PC-3 (cell line): ENCODE results near the gene KNCN. TPM values are rescaled to one million over a fixed set of nuclear protein-coding genes. Genes with fewer than 3 reads are reported as not detected.

Experiments
- ATAC-seq: fragments of 200-7000 bp; cut with Tn5 transposase; 2 replicates; pipeline ENCODE4 v1.9.1; 2020; ENCODE audit warnings: mild to moderate bottlenecking, moderate library complexity
- BruUV-seq: library from RNA; stranded (reverse); fragments of 400-500 nt; replicated peaks from 2 replicates; lab custom pipeline; 2021; lab: Mats Ljungman, UMichigan
- CTCF ChIA-PET: fragments of 300-600 bp; sonication (Branson Sonifier 250); formaldehyde crosslinking; loops from one replicate; lab custom pipeline; 2022; ENCODE audit warnings: antibody characterized with exemption; lab: Charles Lee
- POLR2A ChIA-PET: fragments of 300-600 bp; sonication (Branson Sonifier 250); formaldehyde crosslinking; loops from one replicate; lab custom pipeline; 2022; ENCODE audit warnings: antibody characterized with exemption; ENCODE audit not compliant: unreplicated experiment; lab: Charles Lee
- DNase-seq: peaks from one replicate; pipeline ENCODE4 v3.0.0-alpha.2; 2015
- H2AFZ ChIP-seq: fragments of 300-600 bp; sonication (generic); 2 replicates; pipeline ENCODE4 v1.6.0; 2016; ENCODE audit warnings: antibody characterized with exemption, low read length
- H3F3A ChIP-seq: fragments of 300-600 bp; sonication (generic); one replicate; pipeline ENCODE4 v1.6.0; 2017; ENCODE audit warnings: antibody characterized with exemption, low read length, control low read depth, mild to moderate bottlenecking; ENCODE audit not compliant: unreplicated experiment
- H3K27ac ChIP-seq: fragments of 300-600 bp; sonication (generic); 2 replicates; pipeline ENCODE4 v1.5.1; 2016; ENCODE audit warnings: mild to moderate bottlenecking, low read length
- H3K27me3 ChIP-seq: fragments of 300-600 bp; sonication (generic); 2 replicates; pipeline ENCODE4 v1.6.1; 2016; ENCODE audit warnings: low read length, mixed read lengths
- H3K36me3 ChIP-seq: fragments of 300-600 bp; sonication (generic); 2 replicates; pipeline ENCODE4 v1.6.1; 2016; ENCODE audit warnings: low read depth, mixed run types, low read length, mixed read lengths
- H3K4me1 ChIP-seq: fragments of 300-600 bp; sonication (generic); 2 replicates; pipeline ENCODE4 v1.5.1; 2016; ENCODE audit warnings: low read length; ENCODE audit not compliant: insufficient read depth
- H3K4me2 ChIP-seq: fragments of 300-600 bp; sonication (generic); 2 replicates; pipeline ENCODE4 v1.6.0; 2016; ENCODE audit warnings: low read length
- H3K4me3 ChIP-seq: fragments of 300-600 bp; sonication (generic); 2 replicates; pipeline ENCODE4 v1.5.1; 2016; ENCODE audit warnings: mild to moderate bottlenecking, low read length, mixed read lengths
- H3K79me2 ChIP-seq: fragments of 300-600 bp; sonication (generic); 2 replicates; pipeline ENCODE4 v1.6.1; 2017; ENCODE audit warnings: low read length, mixed read lengths
- H3K9ac ChIP-seq: fragments of 300-600 bp; sonication (generic); 2 replicates; pipeline ENCODE4 v1.6.0; 2016; ENCODE audit warnings: mild to moderate bottlenecking, low read length
- H3K9me2 ChIP-seq: fragments of 300-600 bp; sonication (generic); replicated peaks from 2 replicates; pipeline ENCODE4 v1.6.1; 2016; ENCODE audit warnings: mixed run types, low read length, mixed read lengths
- H3K9me3 ChIP-seq: fragments of 300-600 bp; sonication (generic); 2 replicates; pipeline ENCODE4 v1.6.1; 2016; ENCODE audit warnings: low read length, mixed read lengths
- H4K20me1 ChIP-seq: fragments of 300-600 bp; sonication (generic); 2 replicates; pipeline ENCODE4 v1.6.1; 2016; ENCODE audit warnings: low read length, mixed read lengths
- CTCF ChIP-seq: fragments of 300-600 bp; sonication (generic); conservative IDR thresholded peaks from 2 replicates; pipeline ENCODE4 v1.5.1; 2017; ENCODE audit warnings: antibody characterized with exemption, low read depth, mild to moderate bottlenecking, low read length
- EZH2 ChIP-seq: fragments of 300-600 bp; sonication (generic); IDR thresholded peaks from one replicate; pipeline ENCODE4 v1.6.1; 2017; ENCODE audit warnings: antibody characterized with exemption, mild to moderate bottlenecking, low read length; ENCODE audit not compliant: unreplicated experiment
- EZH2phosphoT487 ChIP-seq: fragments of 300-600 bp; sonication (generic); IDR thresholded peaks from 2 replicates; pipeline ENCODE4 v1.6.1; 2018; ENCODE audit warnings: mild to moderate bottlenecking, antibody characterized with exemption, low read length, borderline replicate concordance
- intact Hi-C: fragments of 100-400 bp; cut with micrococcal nuclease; formaldehyde crosslinking; loops from 2 replicates; pipeline ENCODE4 v1.9.0; 2023
- total RNA-seq: library from RNA; depleted of rRNA; stranded (reverse); fragments of >200 nt; gene quantifications from 2 replicates; pipeline ENCODE4 v1.2.3, GENCODE V29; 2014

The KNCN gene
- total RNA-seq, 1 experiment from 2014 or later, result not detected

DNA sequence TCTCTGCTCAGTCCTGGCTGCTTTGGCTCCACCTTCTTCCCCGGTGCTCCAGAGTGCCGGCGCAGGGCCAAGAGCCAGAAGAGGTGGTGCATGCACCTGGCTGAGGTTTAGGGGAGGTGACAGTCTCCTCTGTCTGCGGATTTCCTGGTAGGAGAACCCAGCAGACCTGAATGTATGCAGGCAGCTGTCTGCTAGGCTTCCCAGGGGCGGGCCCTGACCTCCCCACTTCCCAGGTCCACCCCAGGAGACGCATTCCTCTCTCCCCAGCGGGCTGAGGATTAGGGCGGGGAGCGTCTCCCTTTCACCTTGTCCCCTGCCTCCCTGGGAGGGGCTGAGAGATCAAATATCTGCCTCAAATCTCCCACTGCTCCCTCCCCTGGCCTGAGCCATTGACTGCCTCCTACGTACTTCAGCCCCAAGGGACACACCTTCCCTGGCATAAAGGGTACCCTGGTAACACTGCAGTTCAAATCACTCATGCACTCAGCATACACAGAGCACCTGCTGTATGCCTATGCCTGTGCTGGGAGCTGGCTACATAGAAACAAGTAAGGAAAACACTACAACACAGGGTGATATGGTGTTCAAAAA lies 34.3 kb downstream of the KNCN start:
- H3K9me2 ChIP-seq, result no peaks in the 10 kb centered on the region
- no TSS peak for BruUV-seq
- intact Hi-C loops, result no loop called here
- H3K9ac ChIP-seq, result no peak overlapping the region
- H3K4me2 ChIP-seq, result peak overlapping the region; percentile 71
- peak overlapping the region; percentile 22 for H2AFZ ChIP-seq
- H3K4me3 ChIP-seq, result peak overlapping the region; percentile 41
- ATAC-seq (peak; percentile 70), DNase-seq (peak; percentile 91)
- CTCF ChIA-PET, result interaction anchor here (0.6 kb wide), 1 partner anchor 29 kb away, joined by 10 read pairs; no protein-coding TSS in a partner anchor
- no peaks in the 10 kb centered on the region for H3K36me3 ChIP-seq
- no peaks in the 10 kb centered on the region for H3K9me3 ChIP-seq
- TF ChIP-seq CTCF, result no peak
- TF ChIP-seq EZH2phosphoT487, result no peak
- TF ChIP-seq EZH2, result no peak
- no peaks in the 10 kb centered on the region for H3K27me3 ChIP-seq
- H3K27ac ChIP-seq, result peak overlapping the region; percentile 1; the same call in 1 of the 2 replicates
- POLR2A ChIA-PET, result interaction anchor here (0.6 kb wide), 1 partner anchor 1653 kb away, joined by 3 read pairs; no protein-coding TSS in a partner anchor
- peaks cover 51% of the 10 kb centered on the region for H3K4me1 ChIP-seq
- no peaks in the 10 kb centered on the region for H3K79me2 ChIP-seq
- H4K20me1 ChIP-seq, result no peaks in the 10 kb centered on the region
- no peaks in the 10 kb centered on the region for H3F3A ChIP-seq

DNA sequence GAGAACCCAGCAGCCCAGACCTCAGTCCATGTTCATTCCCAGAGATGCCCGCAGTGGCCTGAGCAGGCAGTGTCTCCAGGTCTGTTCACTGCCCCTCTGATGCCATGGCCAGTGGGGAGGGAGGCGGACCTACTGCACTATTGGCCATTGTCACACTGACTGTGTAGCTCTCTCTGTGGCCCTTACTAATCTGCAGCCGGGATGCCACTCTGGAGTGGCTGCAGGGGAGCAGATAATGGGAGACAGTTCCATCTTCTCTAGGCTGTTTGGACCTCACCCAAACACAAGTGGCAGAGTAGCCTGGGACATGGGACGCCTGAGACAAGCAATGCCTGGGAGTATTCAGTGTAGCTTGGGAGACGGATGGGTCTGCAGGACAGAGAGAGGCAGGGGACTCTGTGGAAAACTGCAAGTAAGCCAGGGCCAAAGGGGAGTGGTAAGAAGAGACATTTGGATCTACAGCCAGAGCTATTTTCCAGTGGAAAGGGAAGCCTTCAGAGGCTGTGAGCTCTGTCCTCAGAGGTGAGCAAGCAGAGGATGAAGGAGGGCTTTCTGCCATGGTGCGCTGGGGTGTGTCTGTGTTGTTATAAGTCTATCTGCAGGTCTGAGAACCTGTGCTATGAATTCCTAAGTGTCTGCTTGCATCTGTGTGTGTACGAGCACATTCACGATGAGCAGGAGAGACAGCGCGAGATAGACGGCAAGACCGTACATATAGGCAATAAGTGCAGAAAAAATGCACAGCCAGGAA lies 35.1 kb downstream of the KNCN start:
- POLR2A ChIA-PET, result interaction anchor here (0.6 kb wide), 1 partner anchor 1653 kb away, joined by 3 read pairs; no protein-coding TSS in a partner anchor
- Histone ChIP-seq H3K27ac (no peak overlapping the region), H3K79me2 (no peaks in the 10 kb centered on the region), H3K4me3 (peak overlapping the region; percentile 41), H3K4me2 (peak overlapping the region; percentile 71), H3K27me3 (no peaks in the 10 kb centered on the region), H4K20me1 (no peaks in the 10 kb centered on the region), H2AFZ (peak overlapping the region; percentile 22), H3F3A (no peaks in the 10 kb centered on the region), H3K9me2 (no peaks in the 10 kb centered on the region), H3K9me3 (no peaks in the 10 kb centered on the region), H3K9ac (no peak overlapping the region), H3K4me1 (peaks cover 45% of the 10 kb centered on the region), H3K36me3 (no peaks in the 10 kb centered on the region)
- TF ChIP-seq CTCF (no peak), EZH2 (no peak), EZH2phosphoT487 (no peak)
- no TSS peak for BruUV-seq
- ATAC-seq (no peak), DNase-seq (no peak)
- intact Hi-C loops, result no loop called here
- CTCF ChIA-PET, result no interaction called here

GRCh38 chr1:46515576-46515975 lies 35.9 kb downstream of the KNCN start:
- intact Hi-C loops, result no loop called here
- Histone ChIP-seq H3K4me2 (no peak overlapping the region), H3K9me2 (no peaks in the 10 kb centered on the region), H3K79me2 (no peaks in the 10 kb centered on the region), H3K9ac (no peak overlapping the region), H3K9me3 (no peaks in the 10 kb centered on the region), H3F3A (no peaks in the 10 kb centered on the region), H2AFZ (no peak overlapping the region), H4K20me1 (no peaks in the 10 kb centered on the region), H3K4me3 (no peak overlapping the region), H3K27ac (no peak overlapping the region), H3K27me3 (no peaks in the 10 kb centered on the region), H3K36me3 (no peaks in the 10 kb centered on the region), H3K4me1 (peaks cover 37% of the 10 kb centered on the region)
- ATAC-seq, result no peak
- DNase-seq, result no peak
- CTCF ChIA-PET, result no interaction called here
- TF ChIP-seq EZH2phosphoT487 (no peak), EZH2 (no peak), CTCF (no peak)
- BruUV-seq, result no TSS peak
- POLR2A ChIA-PET, result no interaction called here
